Limb (tissue), 2 donors: ENCODE data around the gene DMD.
"Not testable (repeated sequence)": the region's sequence is repeated elsewhere in the genome, so short reads cannot be mapped to it uniquely, and the experiment has no call there.

Source experiments
- DNase-seq, 2 donors: peaks; one replicate each; pipeline ENCODE4 v3.0.0-alpha.2; 2016; ENCODE audit errors: extremely low spot score in 2 of 2

Gene DMD

GRCh38 chrX:31547416-31547815, 1663.9 kb downstream of the DMD start:
- no peak for DNase-seq

DNA sequence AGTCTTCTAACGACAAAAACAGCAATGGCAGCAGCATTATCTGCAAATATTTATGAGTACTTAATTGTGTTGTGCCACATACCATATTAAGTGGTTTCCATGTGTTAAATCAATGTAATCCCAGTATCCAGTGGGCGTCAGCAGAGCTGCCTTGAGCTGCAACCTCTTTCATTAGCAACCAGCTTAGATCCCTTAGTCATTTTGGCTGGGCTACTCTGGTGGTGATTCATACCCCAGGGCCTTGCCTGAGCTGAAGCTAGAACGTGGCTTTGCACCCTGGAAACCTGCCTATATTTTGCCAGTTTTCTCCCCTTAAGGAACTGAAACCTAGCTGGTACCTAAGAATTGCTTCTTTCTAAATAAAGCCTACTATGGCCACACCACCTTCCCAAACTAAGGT, 1665.2 kb downstream of the DMD start:
- no peak for DNase-seq

DNA sequence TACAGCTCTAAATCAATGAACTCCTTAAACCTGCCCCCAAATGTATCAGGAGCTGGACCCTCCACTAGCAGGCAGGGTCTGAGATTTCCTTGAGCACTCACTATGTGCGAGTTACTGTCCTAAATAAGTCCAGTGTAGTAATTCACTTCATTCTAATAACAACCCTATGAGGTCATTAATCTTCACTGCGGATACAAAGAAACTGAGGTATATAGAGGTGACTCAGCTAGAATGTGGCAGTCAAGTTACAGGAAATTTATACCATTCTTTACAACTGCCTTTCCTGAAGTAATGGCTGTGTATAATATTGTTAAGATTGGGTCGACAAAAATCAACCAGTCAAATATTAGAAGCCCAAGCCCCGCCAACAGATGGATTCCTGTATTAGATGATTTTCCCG, 1665.6 kb downstream of the DMD start:
- DNase-seq: no peak

DNA sequence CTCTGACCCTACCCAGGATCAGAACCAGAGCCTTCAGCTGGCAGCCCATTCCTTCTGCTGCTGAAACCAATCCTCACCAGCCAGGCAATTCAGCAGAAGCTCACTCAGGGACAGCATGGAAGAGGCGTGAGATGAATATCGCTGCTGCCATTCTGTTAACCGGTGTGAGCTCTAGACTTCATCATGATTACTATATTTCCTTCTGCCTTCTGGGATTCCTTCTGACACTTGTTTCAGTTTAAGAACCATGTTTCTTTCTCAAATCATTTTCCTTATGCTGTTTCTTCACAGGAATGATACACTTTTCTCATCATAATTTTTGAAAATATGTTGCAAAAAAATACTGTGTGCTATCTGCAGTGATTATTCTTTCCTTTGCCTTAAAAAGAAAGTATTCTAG, 1666.2 kb downstream of the DMD start:
- DNase-seq: no peak

DNA sequence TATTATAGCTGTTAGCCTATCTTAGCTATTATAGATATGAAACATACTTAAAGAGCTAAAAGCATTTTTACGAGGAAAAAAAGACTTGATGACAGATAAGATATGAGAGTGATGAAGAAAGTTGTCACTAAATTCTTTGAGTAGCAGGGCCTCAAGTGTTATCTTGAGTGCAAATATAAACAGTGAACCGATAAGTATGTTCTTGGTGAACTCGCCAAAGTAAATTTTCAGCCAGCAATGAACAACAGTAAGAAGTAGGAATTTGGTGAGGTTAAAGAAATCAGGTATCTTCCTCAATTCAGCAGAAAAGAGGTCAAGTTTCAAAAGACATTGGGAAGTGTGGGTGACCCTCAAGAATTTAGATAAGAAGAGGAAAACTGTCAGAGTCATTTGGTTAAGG, 1667.7 kb downstream of the DMD start:
- DNase-seq: no peak

GRCh38 chrX:31542566-31542965, 1668.8 kb downstream of the DMD start:
- DNase-seq: no peak

- no peak for DNase-seq
These were observed 1671.0 kb downstream of the DMD start for GRCh38 chrX:31540313-31540712.

DNA sequence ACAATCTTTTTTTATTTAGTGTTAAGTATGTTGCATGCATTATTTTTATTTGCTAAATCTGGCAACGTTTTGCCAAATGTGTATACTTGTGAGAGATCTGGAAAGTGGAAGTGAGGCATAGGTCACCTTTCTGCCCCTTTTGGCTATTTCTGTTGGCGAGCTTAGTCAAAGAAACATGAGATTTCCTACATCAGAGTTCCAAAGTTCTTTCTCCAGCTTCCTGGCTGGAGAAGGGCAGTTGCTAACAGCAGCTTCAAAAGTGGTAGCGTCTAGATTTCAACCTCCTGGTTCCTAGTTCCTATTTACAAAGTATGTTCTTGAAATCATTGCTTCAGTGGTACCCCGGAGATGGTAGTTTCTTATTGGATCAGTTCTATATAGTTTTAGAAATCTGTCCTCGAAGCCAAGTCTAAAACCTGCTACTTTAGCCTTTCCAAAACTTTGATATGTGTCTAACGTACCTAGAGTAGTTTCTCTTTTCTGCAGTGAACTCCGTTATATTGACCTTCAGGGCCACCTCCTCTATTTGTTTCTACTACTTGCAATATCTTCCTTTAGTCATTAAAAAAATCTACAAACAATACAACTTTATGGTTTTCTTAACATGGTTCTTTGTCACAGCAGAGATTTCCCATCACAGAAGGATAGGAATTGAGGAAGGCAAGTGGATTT, 1683.8 kb downstream of the DMD start:
- no peak for DNase-seq

- DNase-seq: no peak
These were observed 1687.3 kb downstream of the DMD start for GRCh38 chrX:31523884-31524536.

GRCh38 chrX:31522760-31523159, 1688.6 kb downstream of the DMD start:
- DNase-seq: no peak

DNA sequence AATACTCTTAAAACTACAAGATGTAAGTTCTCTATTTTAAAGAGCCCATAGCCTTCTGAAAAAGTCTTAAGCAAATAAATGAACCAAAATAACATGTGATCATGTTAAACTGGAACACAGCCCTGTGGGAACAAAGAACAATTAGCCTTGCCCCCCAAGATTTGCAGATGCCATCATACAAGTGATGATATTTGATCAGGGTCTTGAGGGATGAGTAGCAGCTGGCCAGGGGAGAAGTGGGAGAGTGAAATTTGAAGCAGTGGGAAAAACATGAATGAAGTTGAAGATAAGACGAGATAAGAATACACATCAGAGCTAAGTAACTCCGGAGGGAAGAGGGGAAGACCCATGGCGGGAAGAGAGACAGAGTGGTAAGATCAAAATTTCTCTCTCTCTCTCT, 1689.4 kb downstream of the DMD start:
- no peak for DNase-seq

DNA sequence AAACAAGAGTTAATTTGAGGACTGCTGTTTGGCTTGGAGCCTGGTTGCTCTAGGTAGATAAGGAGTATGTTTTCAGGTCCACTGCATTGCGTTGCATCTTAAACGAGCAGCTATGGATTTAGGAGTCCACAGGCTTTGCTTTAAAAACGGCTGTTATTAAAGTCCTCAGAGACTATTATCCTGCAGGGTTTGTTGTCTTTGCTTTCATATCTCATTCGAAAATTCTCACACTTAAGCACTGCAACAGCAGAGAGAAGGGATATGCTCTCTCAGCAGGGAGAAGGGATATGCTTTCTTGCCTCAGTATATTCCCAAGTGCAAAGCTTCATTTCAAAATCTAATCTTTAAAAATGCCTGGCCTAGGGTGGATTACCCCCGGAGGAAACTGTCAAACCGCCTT, 1694.8 kb downstream of the DMD start:
- no peak for DNase-seq

- peak in 1 of 2 donors; percentile 45 for DNase-seq
These were observed 1703.0 kb downstream of the DMD start for GRCh38 chrX:31508338-31508737.

GRCh38 chrX:31506928-31507327, 1704.4 kb downstream of the DMD start:
- DNase-seq: no peak

GRCh38 chrX:31506360-31506759, 1705.0 kb downstream of the DMD start:
- DNase-seq: no peak

- no peak for DNase-seq
These were observed 1710.4 kb downstream of the DMD start for GRCh38 chrX:31500921-31501320.

DNA sequence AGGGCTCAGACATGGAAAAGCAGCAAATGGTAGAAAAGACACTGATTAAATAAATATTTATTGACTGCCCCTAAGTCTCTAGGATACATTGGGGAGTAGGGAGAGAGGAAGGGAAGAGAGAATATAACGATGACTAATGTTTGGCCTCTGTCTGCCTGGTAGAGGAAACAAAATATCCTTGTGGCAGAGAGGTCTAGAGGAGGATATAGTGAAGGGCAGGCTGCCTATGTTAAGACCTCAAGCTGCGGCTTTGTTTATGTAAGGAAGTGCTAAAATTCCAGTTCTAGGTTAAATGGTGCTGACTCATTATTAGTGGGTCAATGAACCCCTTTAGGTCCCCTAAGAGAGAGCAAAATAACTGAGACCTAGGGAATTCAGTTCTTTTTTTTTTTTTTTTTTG, 1712.2 kb downstream of the DMD start:
- no peak for DNase-seq

DNA sequence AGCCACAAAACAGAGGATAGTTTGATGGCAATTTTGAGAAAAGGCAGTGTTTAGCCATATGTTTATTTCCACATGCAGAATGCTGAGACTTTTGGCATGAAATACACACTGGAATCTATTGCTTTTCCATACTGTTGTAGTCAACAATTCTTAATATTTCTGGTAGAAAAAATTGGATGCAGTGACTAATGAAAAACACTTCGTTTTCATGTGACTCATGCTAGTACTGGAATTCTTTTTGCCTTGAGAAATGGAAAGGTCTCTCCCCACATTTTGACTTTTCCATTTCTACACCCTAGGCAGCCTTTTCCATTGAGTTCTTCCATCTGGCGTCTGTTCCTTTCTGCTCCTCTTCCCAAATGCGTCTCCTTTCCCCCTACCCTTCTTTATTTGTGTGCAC, 1714.3 kb downstream of the DMD start:
- no peak for DNase-seq

DNA sequence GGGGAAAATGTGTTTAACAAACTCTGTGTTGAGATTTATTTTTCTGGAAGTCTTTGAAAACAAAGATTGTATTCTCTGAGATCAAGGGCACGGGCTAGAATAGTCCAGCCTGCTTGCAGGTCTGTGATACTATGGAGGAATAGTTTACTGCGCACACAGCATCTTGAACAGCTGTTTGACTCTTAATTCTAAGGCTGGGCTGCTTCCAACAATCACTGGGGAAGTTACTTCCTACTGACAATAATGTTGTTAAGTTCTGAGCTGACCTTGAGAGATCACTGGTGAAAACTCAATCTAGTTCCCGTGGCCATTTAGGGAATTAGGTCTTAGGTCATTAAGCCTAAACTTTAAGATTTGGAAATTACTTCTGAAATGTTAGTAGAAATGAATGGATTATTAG, 1723.4 kb downstream of the DMD start:
- no peak for DNase-seq

DNA sequence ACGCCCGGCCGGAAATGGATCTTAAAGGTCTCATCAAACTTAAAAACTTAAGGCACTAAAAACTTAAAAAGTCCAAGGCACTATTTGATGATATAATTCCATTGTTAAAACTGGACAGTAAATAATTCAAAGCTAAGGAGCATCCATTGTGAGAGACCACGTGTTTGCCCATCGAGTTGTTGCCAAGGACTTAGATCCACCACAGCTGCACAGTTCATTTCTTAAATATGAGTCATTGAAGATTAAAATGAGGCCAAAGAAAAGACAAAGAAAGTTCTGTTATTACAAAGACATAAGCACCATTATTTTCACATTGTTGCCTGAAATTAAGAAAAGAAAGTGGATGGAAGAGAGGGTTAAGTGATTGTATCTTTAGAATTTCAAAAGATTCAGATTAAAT, 1728.0 kb downstream of the DMD start:
- DNase-seq: no peak

- no peak for DNase-seq
These were observed 1730.7 kb downstream of the DMD start for GRCh38 chrX:31480696-31481095.

GRCh38 chrX:31471229-31471628, 1740.1 kb downstream of the DMD start:
- DNase-seq: no peak

GRCh38 chrX:31470753-31471152, 1740.6 kb downstream of the DMD start:
- not testable (repeated sequence) for DNase-seq
